Measurements from ENCODE around the gene PAF1.

PAF1 gene

DNA sequence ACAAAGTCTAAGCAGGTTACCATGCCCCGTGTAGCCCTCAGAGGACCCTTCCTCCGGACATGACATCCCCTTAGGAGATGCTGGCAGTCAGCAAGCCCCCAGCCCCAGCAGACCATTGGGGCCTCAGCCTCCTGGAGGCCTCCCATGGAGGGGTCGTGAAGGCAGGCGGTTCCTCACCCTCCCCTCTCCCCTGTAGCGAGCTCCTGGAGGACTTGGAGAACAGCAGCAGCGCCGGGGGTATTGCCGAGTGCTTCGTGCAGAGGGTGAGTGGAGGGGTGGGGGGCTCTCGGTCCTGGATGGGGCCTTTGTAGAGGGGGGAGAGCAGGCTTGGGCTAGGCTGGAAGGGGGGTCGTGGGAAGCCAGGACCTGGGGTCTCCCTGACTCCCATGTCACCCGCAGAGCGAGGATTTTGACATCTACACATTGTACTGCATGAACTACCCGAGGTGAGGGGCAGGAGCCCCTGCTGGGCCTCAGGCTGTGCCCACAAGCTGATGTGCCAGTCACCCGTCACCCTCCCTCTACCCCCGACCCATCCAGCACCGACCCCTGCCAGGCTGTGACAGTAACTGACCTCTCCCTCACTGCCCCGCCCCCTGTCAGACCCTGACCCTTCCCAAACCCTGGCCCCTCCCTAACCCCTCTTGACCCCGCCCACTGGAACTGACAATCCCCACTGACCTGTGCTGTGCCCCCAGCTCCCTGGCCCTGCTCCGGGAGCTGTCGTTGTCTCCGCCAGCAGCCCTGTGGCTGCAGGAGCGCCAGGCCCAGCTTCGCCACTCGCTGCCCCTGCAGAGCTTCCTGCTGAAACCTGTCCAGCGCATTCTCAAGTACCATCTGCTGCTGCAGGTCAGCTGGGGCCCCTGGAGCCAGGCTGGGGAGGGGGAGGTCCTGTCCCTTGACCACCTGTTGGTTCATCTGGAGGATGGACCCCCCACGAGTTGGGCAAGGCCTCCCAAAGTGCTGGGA is 25.5 kb upstream of the PAF1 start:
- DNase-seq: no peak

DNA sequence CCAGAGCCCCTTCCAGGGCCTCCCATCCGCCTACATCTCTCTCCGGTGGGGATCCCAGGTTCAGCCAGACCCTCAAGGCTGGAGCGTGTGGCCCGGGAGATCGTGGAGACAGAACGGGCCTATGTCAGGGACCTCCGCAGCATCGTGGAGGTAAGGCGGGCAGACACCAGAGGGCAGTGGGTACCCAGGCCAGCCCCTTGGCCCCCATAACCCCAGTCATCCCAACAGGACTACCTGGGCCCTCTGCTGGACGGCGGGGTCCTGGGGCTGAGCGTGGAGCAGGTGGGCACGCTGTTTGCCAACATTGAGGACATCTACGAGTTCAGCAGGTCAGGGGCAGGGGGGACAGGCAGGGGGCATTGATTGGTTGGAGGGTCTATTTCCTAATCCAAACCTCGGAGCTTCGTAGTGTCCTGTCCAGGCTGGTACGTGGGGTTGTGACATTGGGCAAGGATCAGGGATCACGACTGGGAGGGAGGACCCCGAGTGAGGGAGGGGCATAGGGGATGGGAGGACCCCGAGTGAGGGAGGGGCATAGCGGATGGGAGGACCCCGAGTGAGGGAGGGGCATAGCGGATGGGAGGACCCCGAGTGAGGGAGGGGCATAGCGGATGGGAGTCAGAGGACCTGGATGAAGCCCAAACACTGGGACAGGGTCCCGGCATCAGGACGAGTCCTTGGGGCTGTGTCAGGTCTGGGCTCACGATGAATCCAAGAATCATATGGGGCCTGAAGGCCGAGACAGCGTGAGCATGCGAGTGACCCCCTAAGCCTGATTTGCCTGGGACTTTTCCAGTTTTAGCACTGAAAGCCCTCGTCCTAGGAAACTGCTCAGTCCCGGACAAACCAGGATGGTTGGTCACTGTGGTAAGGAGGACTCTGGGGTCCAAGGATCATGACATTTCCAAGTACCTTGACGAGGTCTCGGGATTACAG is 24.5 kb upstream of the PAF1 start:
- DNase-seq: no peak

DNA sequence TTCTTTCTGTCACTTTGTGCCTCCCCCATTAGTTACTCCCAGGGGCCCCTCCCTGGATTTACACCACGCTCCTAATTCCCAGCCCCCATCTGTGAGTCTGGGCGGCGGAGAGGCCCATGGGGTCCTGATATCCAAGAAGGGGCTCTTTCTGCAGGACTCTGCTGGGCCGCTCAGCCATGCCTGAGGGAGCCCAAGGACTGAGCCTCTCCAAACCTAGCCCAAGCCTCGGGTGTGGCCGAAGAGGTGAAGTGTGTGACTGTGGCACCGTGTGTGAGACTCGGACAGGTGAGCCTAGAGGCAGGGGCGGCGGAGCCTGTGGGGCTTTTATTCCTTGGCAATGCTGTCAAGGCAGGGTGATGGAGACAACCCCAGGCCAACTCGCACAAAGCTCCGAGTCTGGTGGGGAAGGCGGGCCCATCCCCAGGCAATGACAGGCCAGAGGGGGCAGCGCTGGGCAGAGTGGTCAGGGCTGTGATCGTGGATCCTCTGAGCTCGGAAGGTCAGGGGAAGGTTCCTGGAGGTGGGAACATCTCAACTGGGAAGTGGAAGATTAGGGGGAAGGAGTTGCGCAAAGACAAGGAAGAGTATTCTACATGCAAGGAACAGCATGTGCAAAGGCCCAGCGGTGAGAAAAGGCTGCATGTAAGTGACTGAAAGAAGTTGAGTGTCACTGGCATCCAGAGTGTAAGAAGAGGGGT is 23.2 kb upstream of the PAF1 start:
- no peak for DNase-seq

DNA sequence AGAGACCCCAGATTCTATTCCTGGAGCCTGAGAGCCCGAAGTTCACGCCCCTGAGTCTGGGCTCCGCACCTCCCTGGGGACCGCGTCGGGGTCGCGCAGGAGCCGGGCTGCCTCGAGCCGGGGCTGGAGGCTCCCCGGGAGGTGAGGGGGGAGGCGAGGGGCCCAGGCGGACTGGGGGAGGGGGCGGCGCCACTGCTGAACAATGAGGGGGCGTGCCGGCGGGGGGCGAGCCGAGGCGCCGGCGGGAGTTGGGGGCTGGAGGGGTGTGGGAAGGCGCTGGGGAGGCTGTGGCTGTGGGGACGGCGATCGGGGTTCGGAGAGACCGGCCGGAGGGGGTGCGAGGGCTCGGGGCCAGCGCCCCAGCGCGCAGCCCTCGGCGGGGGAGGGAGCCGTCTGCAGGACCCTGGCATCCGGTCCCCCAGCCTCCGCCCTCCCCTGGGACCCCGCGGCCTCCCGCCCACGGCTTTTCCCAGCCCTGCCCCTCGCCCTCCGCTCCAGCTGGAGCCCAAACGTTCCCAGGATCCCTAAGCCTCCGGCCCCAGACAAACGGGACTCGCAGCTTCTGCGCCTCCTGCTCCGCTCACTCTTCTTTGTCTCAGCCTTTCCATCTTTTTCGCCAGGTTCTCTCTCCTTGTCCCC is 22.5 kb upstream of the PAF1 start:
- no peak for DNase-seq

DNA sequence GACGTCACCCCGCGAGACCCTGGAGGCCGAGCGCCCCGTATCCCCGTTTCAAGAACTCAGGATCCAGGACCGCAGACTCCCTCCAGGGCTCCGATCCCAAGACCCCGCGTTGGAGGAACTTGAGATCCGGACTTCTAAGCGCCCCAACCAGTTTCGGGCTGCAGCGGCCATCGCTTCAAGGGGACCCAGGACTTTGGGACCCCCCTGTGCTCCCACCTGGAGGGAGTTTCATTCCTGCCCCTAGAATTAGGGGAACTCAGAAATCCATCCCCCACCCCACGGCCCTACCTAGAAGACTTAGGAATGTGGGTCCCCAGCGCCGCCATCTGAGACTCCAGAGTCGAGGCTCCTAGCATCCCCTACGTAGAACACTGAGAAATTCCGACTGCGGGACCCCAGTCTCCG is 22.0 kb upstream of the PAF1 start:
- DNase-seq: no peak

DNA sequence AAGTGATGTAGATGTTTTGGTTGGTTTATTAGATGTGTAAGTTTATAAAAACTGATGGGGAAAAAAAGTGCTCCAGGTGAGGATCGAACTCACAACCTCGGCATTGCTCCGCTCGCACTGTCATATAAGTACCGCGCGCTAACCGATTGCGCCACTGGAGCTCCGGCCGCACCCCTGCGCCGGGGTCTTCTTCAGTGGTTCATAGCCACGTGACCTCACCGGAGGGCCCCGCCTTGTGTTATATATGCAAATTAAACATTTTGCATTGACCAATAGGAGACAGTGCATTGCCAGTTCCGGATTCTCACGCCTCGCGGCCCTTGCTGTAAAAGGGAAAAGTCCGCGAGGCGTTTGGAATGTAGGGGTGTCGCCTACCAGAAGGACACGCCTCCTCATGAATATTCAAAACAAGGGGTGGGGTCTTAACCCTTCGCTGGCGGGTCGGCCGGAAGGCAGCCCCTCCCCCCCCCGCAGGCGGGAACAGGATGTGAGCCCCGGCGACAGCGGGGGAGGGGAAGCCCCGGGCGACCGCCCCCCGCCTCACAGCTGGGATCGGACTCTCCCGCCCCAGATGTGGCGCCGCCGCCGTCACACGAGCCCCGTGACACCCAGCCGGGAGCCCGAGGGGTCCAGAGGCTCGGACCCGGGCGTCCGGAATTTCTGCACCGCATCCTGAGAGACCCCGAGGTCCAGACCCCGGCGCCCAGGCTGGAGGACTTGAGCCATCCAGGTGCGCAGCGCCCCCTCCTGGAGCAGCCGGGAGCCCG is 21.4 kb upstream of the PAF1 start, which contains the start of gene PLEKHG2:
TSS of gene PLEKHG2 (plus strand) at position 570 of the 767 bp plus-strand sequence. CDS start 1,418 bp downstream, outside the sequence.
- DNase-seq: peak; percentile 99

DNA sequence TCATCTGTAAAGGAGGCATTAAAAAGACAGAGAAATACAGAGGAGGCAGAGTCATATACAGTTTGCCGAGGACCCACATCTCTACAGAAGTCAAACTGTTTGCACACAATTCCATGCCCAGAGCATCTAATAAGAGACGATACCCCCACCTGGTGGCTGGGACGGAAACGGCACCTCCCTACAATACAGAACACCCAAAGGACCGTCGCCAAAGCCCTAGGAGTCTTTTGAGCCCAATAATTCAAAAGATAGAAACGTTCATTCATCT is 20.9 kb upstream of the PAF1 start:
- DNase-seq: peak; percentile 94

DNA sequence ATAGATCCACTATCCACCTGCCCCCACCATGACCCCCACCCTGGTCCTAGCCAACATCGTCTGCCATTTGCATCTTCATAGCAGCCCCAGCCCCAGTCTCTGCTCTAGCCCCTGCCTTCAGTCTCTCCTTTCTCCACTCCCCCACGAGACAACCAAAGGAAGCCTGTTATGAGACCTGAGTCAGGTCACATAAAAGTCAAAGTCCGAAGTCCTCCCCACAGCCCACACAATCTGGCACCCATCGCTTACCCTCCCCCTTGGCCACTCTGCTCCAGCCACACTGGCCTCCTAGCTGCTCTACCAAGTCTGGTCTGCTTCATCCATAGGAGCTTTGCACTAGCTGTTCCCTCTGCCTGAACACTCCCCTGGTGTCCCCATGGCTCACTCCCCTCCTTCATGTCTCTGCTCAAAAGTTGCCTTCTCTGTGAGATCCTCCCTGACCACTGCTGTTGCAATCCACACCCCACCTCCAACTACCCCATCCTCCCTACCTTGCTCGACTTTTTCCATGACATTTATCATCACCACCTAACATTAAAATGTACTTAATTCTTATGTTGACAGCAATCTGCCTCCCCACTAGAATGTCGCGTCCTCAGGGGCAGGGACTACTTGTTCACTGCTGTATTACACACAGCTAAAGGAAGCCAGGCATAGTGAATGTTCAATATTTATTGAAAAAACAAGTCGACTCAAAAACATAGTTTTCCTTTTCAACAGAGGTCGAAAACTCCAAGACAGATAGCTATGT is 20.4 kb upstream of the PAF1 start:
- no peak for DNase-seq

DNA sequence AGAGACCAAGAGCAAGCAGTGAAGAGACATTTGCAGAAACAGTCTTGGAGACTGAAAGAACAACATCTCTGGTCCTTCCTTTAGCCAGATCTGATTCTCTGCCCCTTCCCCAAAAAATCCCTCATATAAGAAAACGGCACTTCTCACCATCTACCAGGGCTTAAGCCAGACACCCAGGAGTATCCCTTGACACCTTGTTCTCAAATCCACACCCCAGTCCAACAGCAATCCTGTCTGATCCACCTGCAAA is 19.9 kb upstream of the PAF1 start:
- DNase-seq: no peak

DNA sequence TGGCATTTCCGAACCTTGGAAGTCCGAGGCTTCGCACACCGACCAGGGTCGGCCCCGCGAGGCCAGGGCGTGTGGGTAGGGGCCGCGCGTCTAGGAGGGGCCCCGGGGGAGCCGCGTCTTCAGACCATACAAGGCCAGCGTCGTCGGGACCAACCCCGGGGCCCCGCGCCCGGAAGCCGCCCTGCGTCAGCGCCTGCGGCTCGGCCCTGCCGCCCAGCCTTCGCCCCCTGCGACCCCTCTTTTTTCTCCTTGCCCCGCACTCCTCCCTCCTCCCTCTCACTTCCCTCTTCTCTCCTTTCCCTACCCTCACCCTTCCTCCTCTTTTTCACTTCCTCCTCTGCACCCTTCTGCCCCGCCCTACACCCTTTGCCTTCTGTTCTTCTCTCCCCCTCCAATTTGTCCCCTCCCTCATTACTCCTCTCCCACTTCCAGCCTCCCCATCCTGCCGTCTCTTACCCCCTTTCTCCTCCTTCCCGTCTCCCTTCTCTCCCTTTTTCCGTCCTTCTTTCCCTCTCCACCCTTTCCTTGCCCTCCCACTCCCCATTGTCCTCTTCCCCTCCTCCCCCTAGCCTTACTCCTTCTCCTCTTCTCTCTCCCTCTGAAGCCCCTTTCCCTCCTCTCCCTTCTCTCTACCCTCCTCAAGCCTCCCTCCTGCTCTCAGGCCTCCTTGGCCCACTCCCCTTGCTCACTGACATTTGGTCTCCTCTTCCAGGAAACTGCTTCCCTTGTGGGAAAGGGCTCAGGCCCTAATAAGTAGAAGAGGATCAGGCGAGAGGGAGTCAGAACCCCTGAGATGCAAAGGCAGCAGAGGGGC is 19.3 kb upstream of the PAF1 start:
- DNase-seq: peak; percentile 76

DNA sequence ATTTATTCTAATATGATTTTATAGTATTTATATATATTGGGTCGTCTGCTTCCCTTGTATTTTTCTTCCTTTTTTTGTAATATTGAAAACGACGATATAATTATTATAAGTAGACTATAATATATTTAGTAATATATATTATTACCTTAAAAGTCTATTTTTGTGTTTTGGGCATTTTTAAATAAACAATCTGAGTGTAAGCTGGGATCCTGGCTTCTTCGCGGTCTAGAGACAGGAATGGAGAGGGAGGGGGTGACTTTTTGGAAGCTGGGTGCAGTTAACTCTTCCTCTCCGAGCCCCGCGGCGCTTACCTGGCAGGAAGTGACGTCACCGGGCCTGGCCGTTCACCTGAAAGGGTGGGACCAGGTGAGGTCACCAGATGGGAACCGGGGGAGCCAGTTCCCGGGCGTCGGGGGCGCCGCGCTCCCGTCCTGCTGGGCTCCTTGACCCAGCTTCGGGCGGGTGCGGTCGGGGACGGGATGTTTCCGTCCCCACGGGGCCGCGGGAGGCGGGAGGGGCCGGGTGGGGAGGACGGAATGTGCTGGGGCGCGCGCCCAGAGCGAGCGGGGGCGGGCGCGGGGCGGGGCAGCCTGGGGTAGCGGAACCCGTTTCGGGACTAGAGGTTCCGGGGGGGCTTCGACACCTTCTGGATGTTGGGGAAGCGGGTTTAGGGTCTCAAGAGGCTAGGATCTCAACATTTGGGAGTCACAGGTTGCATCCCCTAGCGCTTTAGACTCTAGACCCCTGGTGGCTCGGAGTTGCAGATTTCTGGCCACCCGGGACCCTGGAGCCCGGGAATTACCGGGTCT is 18.5 kb upstream of the PAF1 start:
- DNase-seq: peak; percentile 88

DNA sequence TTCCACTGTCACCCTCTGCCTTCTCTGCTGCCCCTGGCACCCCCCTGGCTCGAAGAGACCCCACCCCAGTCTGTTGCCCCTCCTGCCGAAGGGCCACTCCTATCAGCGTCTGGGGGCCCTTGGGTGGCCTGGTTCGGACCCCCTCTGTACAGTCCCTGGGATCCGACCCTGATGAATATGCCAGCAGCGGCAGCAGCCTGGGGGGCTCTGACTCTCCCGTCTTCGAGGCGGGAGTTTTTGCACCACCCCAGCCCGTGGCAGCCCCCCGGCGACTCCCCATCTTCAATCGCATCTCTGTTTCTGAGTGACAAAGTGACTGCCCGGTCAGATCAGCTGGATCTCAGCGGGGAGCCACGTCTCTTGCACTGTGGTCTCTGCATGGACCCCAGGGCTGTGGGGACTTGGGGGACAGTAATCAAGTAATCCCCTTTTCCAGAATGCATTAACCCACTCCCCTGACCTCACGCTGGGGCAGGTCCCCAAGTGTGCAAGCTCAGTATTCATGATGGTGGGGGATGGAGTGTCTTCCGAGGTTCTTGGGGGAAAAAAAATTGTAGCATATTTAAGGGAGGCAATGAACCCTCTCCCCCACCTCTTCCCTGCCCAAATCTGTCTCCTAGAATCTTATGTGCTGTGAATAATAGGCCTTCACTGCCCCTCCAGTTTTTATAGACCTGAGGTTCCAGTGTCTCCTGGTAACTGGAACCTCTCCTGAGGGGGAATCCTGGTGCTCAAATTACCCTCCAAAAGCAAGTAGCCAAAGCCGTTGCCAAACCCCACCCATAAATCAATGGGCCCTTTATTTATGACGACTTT is 17.7 kb upstream of the PAF1 start:
- no peak for DNase-seq

DNA sequence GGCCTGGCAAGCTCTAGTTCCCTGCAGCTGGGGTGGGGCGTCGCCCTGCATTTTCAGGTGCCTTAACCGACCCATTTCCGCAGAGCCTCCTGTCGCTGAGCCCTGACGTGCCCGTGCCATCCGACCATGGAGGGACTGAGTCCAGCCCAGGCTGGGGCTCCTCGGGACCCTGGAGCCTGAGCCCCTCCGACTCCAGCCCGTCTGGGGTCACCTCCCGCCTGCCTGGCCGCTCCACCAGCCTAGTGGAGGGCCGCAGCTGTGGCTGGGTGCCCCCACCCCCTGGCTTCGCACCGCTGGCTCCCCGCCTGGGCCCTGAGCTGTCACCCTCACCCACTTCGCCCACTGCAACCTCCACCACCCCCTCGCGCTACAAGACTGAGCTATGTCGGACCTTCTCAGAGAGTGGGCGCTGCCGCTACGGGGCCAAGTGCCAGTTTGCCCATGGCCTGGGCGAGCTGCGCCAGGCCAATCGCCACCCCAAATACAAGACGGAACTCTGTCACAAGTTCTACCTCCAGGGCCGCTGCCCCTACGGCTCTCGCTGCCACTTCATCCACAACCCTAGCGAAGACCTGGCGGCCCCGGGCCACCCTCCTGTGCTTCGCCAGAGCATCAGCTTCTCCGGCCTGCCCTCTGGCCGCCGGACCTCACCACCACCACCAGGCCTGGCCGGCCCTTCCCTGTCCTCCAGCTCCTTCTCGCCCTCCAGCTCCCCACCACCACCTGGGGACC is 16.9 kb upstream of the PAF1 start:
- peak; percentile 74 for DNase-seq

DNA sequence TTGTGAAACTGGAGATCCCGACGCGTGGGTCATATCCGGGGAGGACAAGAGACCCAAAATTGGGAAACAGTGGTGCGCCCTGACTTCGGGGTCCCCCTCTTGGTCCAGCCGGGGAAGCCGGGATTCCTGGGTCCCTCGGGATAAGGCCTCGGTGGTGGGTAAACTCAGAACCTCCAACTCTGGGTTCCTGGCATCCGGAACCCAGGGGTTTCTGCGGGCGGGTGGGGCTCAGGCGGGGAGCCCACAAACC is 16.4 kb upstream of the PAF1 start:
- DNase-seq: no peak

DNA sequence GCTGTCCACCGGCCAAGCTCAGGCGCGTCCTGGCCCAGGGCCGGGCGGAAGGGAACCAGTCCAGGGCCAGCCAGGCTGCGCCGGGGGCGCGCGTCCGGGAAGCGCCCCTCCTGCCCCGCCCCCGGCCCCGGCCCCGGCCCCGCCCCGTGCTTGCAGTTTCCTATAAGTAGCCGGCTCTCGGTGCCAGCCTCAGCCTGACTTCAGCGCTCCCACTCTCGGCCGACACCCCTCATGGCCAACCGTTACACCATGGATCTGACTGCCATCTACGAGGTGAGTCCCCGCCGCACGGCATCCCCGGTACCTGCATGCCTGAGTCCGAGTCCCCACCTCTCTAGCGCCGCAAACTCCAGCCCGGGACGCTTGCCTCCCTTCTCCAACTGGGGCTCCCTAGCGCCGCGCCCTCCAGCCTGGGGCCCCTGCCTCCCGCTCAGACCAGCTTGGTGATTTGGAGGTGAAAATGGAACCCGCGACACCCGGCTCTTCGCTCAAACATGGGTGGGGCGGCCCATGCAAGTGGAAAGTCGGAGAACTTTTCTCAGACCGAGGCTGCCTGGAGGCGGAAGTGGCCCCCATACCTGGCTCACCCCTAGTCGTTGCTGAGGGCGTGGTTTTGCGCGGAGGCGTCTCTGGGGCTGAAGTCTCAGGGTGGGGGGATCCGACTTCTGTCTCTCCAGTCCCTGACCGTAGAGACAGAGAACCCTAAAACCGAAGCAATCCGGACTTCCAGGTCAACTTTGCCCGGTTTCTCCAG is 15.9 kb upstream of the PAF1 start, which contains the start of gene ZFP36:
TSS of gene ZFP36 (plus strand) at position 192 of the 754 bp plus-strand sequence. CDS start at position 250, 58 bp downstream.
- DNase-seq: peak; percentile 89

DNA sequence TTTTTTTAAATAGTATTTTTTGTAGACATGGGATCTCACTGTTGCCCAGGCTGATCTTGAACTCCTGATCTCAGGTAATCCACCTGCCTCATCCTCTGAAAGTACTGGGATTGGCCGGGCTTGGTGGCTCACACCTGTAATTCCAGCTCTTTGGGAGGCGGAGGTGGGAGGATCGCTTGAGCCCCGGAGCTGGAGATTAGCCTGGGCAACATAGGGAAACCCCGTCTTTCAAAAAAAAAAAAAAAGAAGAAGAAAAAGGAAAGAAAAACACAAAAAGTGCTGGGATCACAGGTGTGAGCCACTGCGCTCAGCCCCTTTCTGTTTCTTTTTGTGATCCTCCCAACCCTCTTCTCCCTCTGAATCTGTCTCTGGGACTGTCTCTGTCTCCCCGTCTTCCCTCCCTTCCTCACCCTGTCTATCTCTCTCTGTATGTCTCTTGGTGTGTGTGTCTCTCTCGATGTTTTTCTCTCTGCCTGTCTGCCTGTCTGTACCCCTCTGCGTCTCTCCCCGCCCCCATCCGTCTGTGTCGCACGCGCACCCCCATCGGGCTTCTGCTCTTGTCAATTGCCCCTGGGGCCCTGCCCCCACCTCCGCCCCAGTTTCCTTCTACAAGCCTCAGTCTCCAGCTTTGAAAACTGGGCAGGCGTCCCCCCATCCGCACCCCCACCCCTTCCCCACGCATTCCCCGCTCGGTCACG is 15.2 kb upstream of the PAF1 start:
- DNase-seq: peak; percentile 92
